ENCODE results near the gene EXD3. TPM values are rescaled to one million over a fixed set of nuclear protein-coding genes. Genes with fewer than 3 reads are reported as not detected.
A peak's percentile ranks its signal among the peaks of the same experiment; 100 is the strongest.

Gene EXD3
- polyA plus RNA-seq, 1 of the 3 experiments (the other 2 are of a cell fraction), result 11.5 TPM

GRCh38 chr9:137314561-137315560 lies 108.1 kb downstream of the EXD3 start (continued):
- no peak for TF ChIP-seq TEAD4 (IDR thresholded peaks at IDR 0.05; ENCODE audit: borderline replicate concordance, insufficient read depth)

- Histone ChIP-seq H3K27ac (ENCODE audit: low read depth in 2 of 2, low read length in 1 of 2) (no peak overlapping the region), H3K36me3 (replicated peaks in 1 of 2; ENCODE audit: control insufficient read depth in 1 of 2, insufficient read depth in 2 of 2, low read length in 1 of 2) (no peaks in the 10 kb centered on the region), H3K4me1 (ENCODE audit: control insufficient read depth in 1 of 2, insufficient read depth in 2 of 2, low read depth in 1 of 2, low read length in 1 of 2) (no peaks in the 10 kb centered on the region; a peak in 1 of 4 replicates), H3K9me3 (no peaks in the 10 kb centered on the region), H3F3A (replicated peaks; ENCODE audit: insufficient read depth) (no peaks in the 10 kb centered on the region), H3K4me3 (ENCODE audit: low read depth in 2 of 2, low read length in 1 of 2) (no peak overlapping the region), H4K20me1 (ENCODE audit: insufficient read depth) (no peaks in the 10 kb centered on the region), H3K9ac (no peak overlapping the region), H3K9me2 (no peaks in the 10 kb centered on the region), H3K4me2 (no peak overlapping the region), H3K79me2 (ENCODE audit: insufficient read depth) (no peaks in the 10 kb centered on the region), H2AFZ (ENCODE audit: low read depth) (no peak overlapping the region), H3K27me3 (ENCODE audit: insufficient read depth) (no peaks in the 10 kb centered on the region)
- ChIA-PET CTCF (interaction anchor here (1.3 to 7.5 kb wide), 3 partner anchors 12 to 78 kb away, joined by 3 to 74 read pairs (median 9); partner anchors contain the start of gene NRARP), POLR2A (no interaction called here)
- WGBS (ENCODE audit: low lambda C conversion rate), result 91% methylated on average over 8 of the region's 24 CpGs
- TF ChIP-seq SMC3 (IDR thresholded peaks at IDR 0.05; ENCODE audit: low read depth, low read length), result no peak
- no peak for TF ChIP-seq USF2 (IDR thresholded peaks at IDR 0.05; ENCODE audit: borderline replicate concordance, low read depth, low read length)
- no peak for TF ChIP-seq RCOR1 (IDR thresholded peaks at IDR 0.05; ENCODE audit: low read length)
- TF ChIP-seq RAD21 (IDR thresholded peaks at IDR 0.05; ENCODE audit: low read length), result no peak
- TF ChIP-seq NRF1 (IDR thresholded peaks at IDR 0.05; ENCODE audit: low read depth, low read length), result no peak
- TF ChIP-seq CTCF (IDR thresholded peaks at IDR 0.05), result no peak
- TF ChIP-seq TEAD4 (IDR thresholded peaks at IDR 0.05; ENCODE audit: borderline replicate concordance, insufficient read depth), result no peak
- TF ChIP-seq GABPA (IDR thresholded peaks at IDR 0.05; ENCODE audit: low read depth), result no peak
- no peak for TF ChIP-seq RXRA (IDR thresholded peaks at IDR 0.05; ENCODE audit: borderline replicate concordance, low read depth)
- no peak for TF ChIP-seq MXI1 (IDR thresholded peaks at IDR 0.05; ENCODE audit: low read depth, low read length)
- TF ChIP-seq POLR2AphosphoS5 (IDR thresholded peaks at IDR 0.05; ENCODE audit: low read depth, low read length), result no peak
- TF ChIP-seq IRF3 (IDR thresholded peaks at IDR 0.05; ENCODE audit: low read depth, low read length), result no peak
- no peak for TF ChIP-seq JUND (IDR thresholded peaks at IDR 0.05)
- no peak for TF ChIP-seq EP300 (IDR thresholded peaks at IDR 0.05; ENCODE audit: borderline replicate concordance in 1 of 2, low read depth in 1 of 2, low read length in 1 of 2)
- no peak for TF ChIP-seq FOSL2 (IDR thresholded peaks at IDR 0.05; ENCODE audit: borderline replicate concordance, low read depth)
- TF ChIP-seq ZBTB33 (IDR thresholded peaks at IDR 0.05; ENCODE audit: borderline replicate concordance, low read depth), result no peak
- TF ChIP-seq MAX (IDR thresholded peaks at IDR 0.05; ENCODE audit: low read depth), result no peak
- DNase-seq, result peak; percentile 26
Observed at GRCh38 chr9:137313956-137314560, 108.9 kb downstream of the EXD3 start.

Data from SK-N-SH (cell line).